Measurements from ENCODE around the gene IQCE.

- TF ChIP-seq POLR2A (IDR thresholded peaks at IDR 0.05) (no peak), CTCF (IDR thresholded peaks at IDR 0.05) (no peak), EP300 (IDR thresholded peaks at IDR 0.05) (no peak), POLR2AphosphoS5 (IDR thresholded peaks at IDR 0.05) (no peak)
Measured at GRCh38 chr7:2595258-2595860, 36.6 kb downstream of the IQCE start.

All from gastroesophageal sphincter (tissue), 3 donors.